Natural killer cell (primary cell): Measurements from ENCODE around the gene ENTPD1. TPM values are rescaled to one million over a fixed set of nuclear protein-coding genes. Genes with fewer than 3 reads are reported as not detected.

Experiments
- ATAC-seq, 3 donors: fragments of 150-1000 bp in 2 of 3; fragments of 200-7000 bp in 1 of 3; cut with Tn5 transposase; 1 replicate in 1 of 3; 2 replicates in 2 of 3; pipeline ENCODE4 v1.10.0; 2021; ENCODE audit warnings: mild to moderate bottlenecking in 2 of 3, moderate library complexity in 2 of 3
- DNase-seq, 2 donors: peaks; one replicate each; pipeline versions ENCODE4 v3.0.0 to v3.0.0-alpha.2; 2013 to 2021; ENCODE audit warnings: mixed read lengths in 1 of 2
- H3K27ac ChIP-seq: one replicate; pipeline ENCODE4 v1.5.1; 2013; ENCODE audit warnings: mild to moderate bottlenecking, low read length
- H3K27me3 ChIP-seq: one replicate; pipeline ENCODE4 v1.6.1; 2013; ENCODE audit warnings: low read length; ENCODE audit not compliant: control insufficient read depth, insufficient read depth
- H3K36me3 ChIP-seq: one replicate; pipeline ENCODE4 v1.6.1; 2013; ENCODE audit warnings: low read length; ENCODE audit not compliant: control insufficient read depth, insufficient read depth
- H3K4me1 ChIP-seq: one replicate; pipeline ENCODE4 v1.6.1; 2013; ENCODE audit warnings: low read length; ENCODE audit not compliant: control insufficient read depth, insufficient read depth
- H3K4me3 ChIP-seq: one replicate; pipeline ENCODE4 v1.5.1; 2013; ENCODE audit warnings: low read length
- H3K9me3 ChIP-seq: one replicate; pipeline ENCODE4 v1.6.1; 2013; ENCODE audit warnings: low read length; ENCODE audit not compliant: control insufficient read depth, insufficient read depth
- H3K27ac Mint-ChIP-seq, 2 donors: one replicate each; pipeline ENCODE4 v1.8.0; 2022; ENCODE audit warnings: mild to moderate bottlenecking in 2 of 2, mixed read lengths in 2 of 2, moderate library complexity in 1 of 2
- H3K27me3 Mint-ChIP-seq, 2 donors: one replicate each; pipeline ENCODE4 v1.8.0; 2022; ENCODE audit warnings: low read depth in 2 of 2, mixed read lengths in 2 of 2
- H3K36me3 Mint-ChIP-seq: one replicate; pipeline ENCODE4 v1.8.0; 2022; ENCODE audit warnings: mixed read lengths
- H3K4me1 Mint-ChIP-seq, 2 donors: one replicate each; pipeline ENCODE4 v1.8.0; 2022; ENCODE audit warnings: mixed read lengths in 2 of 2
- H3K4me3 Mint-ChIP-seq: one replicate; pipeline ENCODE4 v1.8.0; 2022; ENCODE audit warnings: mild to moderate bottlenecking, moderate library complexity, mixed read lengths
- H3K9me3 Mint-ChIP-seq, 2 donors: one replicate each; pipeline ENCODE4 v1.8.0; 2022; ENCODE audit warnings: mixed read lengths in 2 of 2
- CTCF ChIP-seq: fragments of 200-600 bp; IDR thresholded peaks from one replicate; pipeline ENCODE4 v1.8.0; 2022; ENCODE audit warnings: antibody characterized with exemption
- WGBS: methylation state at CpG from one replicate; pipeline ENCODE4 v1.1.7; 2013; ENCODE audit warnings: missing lambda C conversion rate; ENCODE audit not compliant: insufficient coverage; 5-methylcytosine and 5-hydroxymethylcytosine counted together
- intact Hi-C: fragments of 100-400 bp; cut with micrococcal nuclease; formaldehyde crosslinking; loops from one replicate; pipeline ENCODE4 v1.14.2; 2022
- total RNA-seq, 4 donors: library from RNA; stranded (reverse); fragments of 120-200 nt in 1 of 4; gene quantifications; one replicate each; pipeline versions ENCODE4 v1.2.3 to v1.2.4, GENCODE V29; 2013 to 2022

The ENTPD1 gene
- total RNA-seq, 3 donors from 2014 or later (not counting 1 experiment from before 2014, with no cell fraction given), result 1.3 to 6.2 (median 3.1) TPM

- Histone ChIP-seq H3K4me3 (no peak overlapping the region), H3K27ac (no peak overlapping the region), H3K36me3 (no peaks in the 10 kb centered on the region), H3K9me3 (no peaks in the 10 kb centered on the region), H3K4me1 (no peaks in the 10 kb centered on the region), H3K27me3 (no peaks in the 10 kb centered on the region)
- no peak overlapping the region for H3K4me3 Mint-ChIP-seq
- ATAC-seq (no peak), DNase-seq (no peak)
- H3K27ac Mint-ChIP-seq, result no peak overlapping the region
- no peaks in the 10 kb centered on the region for H3K9me3 Mint-ChIP-seq
- H3K27me3 Mint-ChIP-seq, result no peaks in the 10 kb centered on the region
- H3K36me3 Mint-ChIP-seq, result no peaks in the 10 kb centered on the region
- H3K4me1 Mint-ChIP-seq, result no peaks in the 10 kb centered on the region
- WGBS, result no CpG with 5 or more reads among the region's 1 CpG
- TF ChIP-seq CTCF, result no peak
- intact Hi-C loops, result no loop called here
These were observed 120.8 kb downstream of the ENTPD1 start for GRCh38 chr10:95876756-95877155.

- Histone ChIP-seq H3K27ac (no peak overlapping the region), H3K36me3 (no peaks in the 10 kb centered on the region), H3K4me1 (no peaks in the 10 kb centered on the region), H3K4me3 (no peak overlapping the region), H3K9me3 (no peaks in the 10 kb centered on the region), H3K27me3 (no peaks in the 10 kb centered on the region)
- ATAC-seq (no peak), DNase-seq (no peak)
- H3K4me1 Mint-ChIP-seq, result no peaks in the 10 kb centered on the region
- no peak overlapping the region for H3K27ac Mint-ChIP-seq
- H3K4me3 Mint-ChIP-seq, result no peak overlapping the region
- H3K9me3 Mint-ChIP-seq, result no peaks in the 10 kb centered on the region
- no peaks in the 10 kb centered on the region for H3K27me3 Mint-ChIP-seq
- intact Hi-C loops, result no loop called here
- no peaks in the 10 kb centered on the region for H3K36me3 Mint-ChIP-seq
- no peak for TF ChIP-seq CTCF
These were observed 121.9 kb downstream of the ENTPD1 start for GRCh38 chr10:95877881-95878280.

- H3K4me1 ChIP-seq, result no peaks in the 10 kb centered on the region
- no peaks in the 10 kb centered on the region for H3K36me3 Mint-ChIP-seq
- 56% methylated on average over 2 of the region's 2 CpGs for WGBS
These were observed 124.7 kb downstream of the ENTPD1 start for GRCh38 chr10:95880704-95881103.

More at GRCh38 chr10:95880704-95881103, 124.7 kb downstream of the ENTPD1 start:
- intact Hi-C loops, result no loop called here
- Histone ChIP-seq H3K27ac (no peak overlapping the region), H3K27me3 (no peaks in the 10 kb centered on the region), H3K9me3 (no peaks in the 10 kb centered on the region), H3K36me3 (no peaks in the 10 kb centered on the region), H3K4me3 (no peak overlapping the region)
- H3K9me3 Mint-ChIP-seq, result no peaks in the 10 kb centered on the region
- no peak for DNase-seq
- H3K27ac Mint-ChIP-seq, result no peak overlapping the region
- no peak for ATAC-seq
- no peaks in the 10 kb centered on the region for H3K4me1 Mint-ChIP-seq
- no peaks in the 10 kb centered on the region for H3K27me3 Mint-ChIP-seq
- no peak overlapping the region for H3K4me3 Mint-ChIP-seq
- TF ChIP-seq CTCF, result no peak
